HCT116 (cell line): ENCODE measurements around the gene RNF121. TPM values are rescaled to one million over a fixed set of nuclear protein-coding genes. Genes with fewer than 3 reads are reported as not detected.
A peak's percentile ranks its signal among the peaks of the same experiment; 100 is the strongest.

Source experiments
- ATAC-seq: fragments of 200-7000 bp; cut with Tn5 transposase; 2 replicates; pipeline ENCODE4 v1.9.1; 2020; ENCODE audit warnings: mild to moderate bottlenecking, moderate library complexity
- BruUV-seq: library from RNA; stranded (reverse); fragments of 400-500 nt; replicated peaks from 2 replicates; lab custom pipeline; 2021; lab: Mats Ljungman, UMichigan
- CTCF ChIA-PET: fragments of 300-600 bp; sonication (Branson Sonifier 250); formaldehyde crosslinking; loops from one replicate; lab custom pipeline; 2021; ENCODE audit warnings: antibody characterized with exemption; lab: Charles Lee
- POLR2A ChIA-PET: fragments of 300-600, 350-600 bp; sonication (Branson Sonifier 250); formaldehyde crosslinking; loops from one replicate; lab custom pipeline; 2021; ENCODE audit warnings: antibody characterized with exemption; lab: Charles Lee
- RAD21 ChIA-PET, 2 experiments: fragments of 300-600 bp; sonication (Branson Sonifier 250); formaldehyde crosslinking; loops; one replicate each; lab custom pipeline; 2023; ENCODE audit warnings: low total read pairs in 2 of 2; ENCODE audit not compliant: uncharacterized antibody in 2 of 2, unreplicated experiment in 2 of 2, low non-redundant PET in 1 of 2; lab: Charles Lee
- DNase-seq: peaks from one replicate; pipeline ENCODE4 v3.0.0-alpha.2; 2010; ENCODE audit warnings: low read depth, low spot score
- H2AFZ ChIP-seq: fragments of 200-600 bp; shearing (Covaris generic), sonication (generic); 2 replicates; pipeline ENCODE4 v1.6.1; 2017; ENCODE audit warnings: low read depth, mixed run types, mixed read lengths, antibody characterized with exemption, low read length; ENCODE audit not compliant: poor library complexity, severe bottlenecking
- H3K27ac ChIP-seq: 2 replicates; pipeline ENCODE4 v1.5.1; 2012; ENCODE audit warnings: low read depth, low read length
- H3K27me3 ChIP-seq: fragments of 200-600 bp; sonication (generic); 2 replicates; pipeline ENCODE4 v1.6.1; 2016; ENCODE audit warnings: mixed run types, low read length, mixed read lengths; ENCODE audit not compliant: insufficient read depth
- H3K36me3 ChIP-seq, 2 experiments: fragments of 200-500 bp in 1 of 2; fragments of 200-600 bp in 1 of 2; sonication (Bioruptor generic) in 1 of 2; sonication (generic) in 1 of 2; 2 replicates each; pipeline versions ENCODE4 v1.5.1 to v1.6.1; 2014 to 2016; ENCODE audit warnings: low read length in 2 of 2, inconsistent platforms in 1 of 2, mixed read lengths in 1 of 2, mixed run types in 1 of 2; ENCODE audit not compliant: insufficient read depth in 2 of 2, control insufficient read depth in 1 of 2
- H3K4me1 ChIP-seq, 2 experiments: fragments of 200-600 bp in 1 of 2; sonication (generic) in 1 of 2; 2 replicates each; pipeline versions ENCODE4 v1.5.1 to v1.6.1; 2012 to 2017; ENCODE audit warnings: low read length in 2 of 2, inconsistent platforms in 1 of 2, mild to moderate bottlenecking in 1 of 2, mixed read lengths in 1 of 2, mixed run types in 1 of 2, moderate library complexity in 1 of 2; ENCODE audit not compliant: insufficient read depth in 2 of 2, control insufficient read depth in 1 of 2
- H3K4me2 ChIP-seq: fragments of 200-600 bp; sonication (generic); 2 replicates; pipeline ENCODE4 v1.6.1; 2017; ENCODE audit warnings: mixed run types, low read length, mixed read lengths
- H3K4me3 ChIP-seq, 2 experiments: fragments of 200-600 bp in 1 of 2; sonication (generic) in 1 of 2; replicated peaks in 1 of 2; 2 replicates each; pipeline ENCODE4 v1.5.1; 2011 to 2016; ENCODE audit warnings: low read length in 2 of 2, control low read depth in 1 of 2, low read depth in 1 of 2, mild to moderate bottlenecking in 1 of 2, mixed read lengths in 1 of 2, mixed run types in 1 of 2
- H3K79me2 ChIP-seq: fragments of 200-600 bp; sonication (generic); 2 replicates; pipeline ENCODE4 v1.6.1; 2017; ENCODE audit warnings: mild to moderate bottlenecking, mixed run types, low read length, moderate library complexity, mixed read lengths; ENCODE audit not compliant: insufficient read depth
- H3K9ac ChIP-seq: fragments of 200-600 bp; sonication (generic); 2 replicates; pipeline ENCODE4 v1.6.1; 2016; ENCODE audit warnings: low read length, mixed read lengths
- H3K9me2 ChIP-seq: fragments of 200-600 bp; sonication (generic), shearing (Covaris generic); 2 replicates; pipeline ENCODE4 v1.6.1; 2017; ENCODE audit warnings: mixed run types, mild to moderate bottlenecking, moderate library complexity; ENCODE audit not compliant: insufficient read depth
- H3K9me3 ChIP-seq, 2 experiments: fragments of 200-500 bp in 1 of 2; fragments of 200-600 bp in 1 of 2; sonication (Bioruptor generic) in 1 of 2; sonication (generic) in 1 of 2; 2 replicates each; pipeline ENCODE4 v1.6.1; 2014 to 2017; ENCODE audit warnings: low read length in 2 of 2, mixed read lengths in 2 of 2, inconsistent platforms in 1 of 2, low read depth in 1 of 2, mild to moderate bottlenecking in 1 of 2, mixed run types in 1 of 2, moderate library complexity in 1 of 2; ENCODE audit not compliant: control insufficient read depth in 1 of 2, insufficient read depth in 1 of 2
- H4K20me1 ChIP-seq: fragments of 200-600 bp; sonication (generic), shearing (Covaris generic); 2 replicates; pipeline ENCODE4 v1.6.1; 2017; ENCODE audit warnings: mixed run types, mild to moderate bottlenecking, moderate library complexity; ENCODE audit not compliant: insufficient read depth
- CEBPB ChIP-seq: IDR thresholded peaks from 2 replicates; pipeline ENCODE4 v1.6.1; 2012; ENCODE audit warnings: low read depth
- FOSL1 ChIP-seq: IDR thresholded peaks from 2 replicates; pipeline ENCODE4 v1.6.1; 2012; ENCODE audit warnings: low read depth
- POLR2AphosphoS5 ChIP-seq: IDR thresholded peaks from 2 replicates; pipeline ENCODE4 v1.6.1; 2011; ENCODE audit warnings: mild to moderate bottlenecking, low read depth, low read length, moderate library complexity
- YY1 ChIP-seq: IDR thresholded peaks from 2 replicates; pipeline ENCODE4 v1.6.1; 2011; ENCODE audit warnings: low read length, low read depth, moderate library complexity, mild to moderate bottlenecking; ENCODE audit not compliant: insufficient replicate concordance; ENCODE audit errors: extremely low read depth
- ZNF274 ChIP-seq: fragments of 200-500 bp; sonication (Bioruptor generic); IDR thresholded peaks from 2 replicates; pipeline ENCODE4 v1.6.1; 2014; ENCODE audit warnings: mild to moderate bottlenecking, low read depth, low read length, inconsistent platforms
- intact Hi-C: fragments of 100-400 bp; cut with micrococcal nuclease; formaldehyde crosslinking; loops from 2 replicates; pipeline ENCODE4 v1.10.0; 2022
- total RNA-seq: library from RNA; stranded (reverse); gene quantifications from one replicate; pipeline ENCODE4 v1.2.1, GENCODE V29; 2021; ENCODE audit not compliant: unreplicated experiment

Gene RNF121
- total RNA-seq, 1 experiment from 2014 or later, result 24.5 TPM

- no peak for TF ChIP-seq FOSL1
These were observed 110.4 kb downstream of the RNF121 start (continued) for GRCh38 chr11:72039031-72039855.

GRCh38 chr11:72039856-72040401 lies 111.1 kb downstream of the RNF121 start:
- peak overlapping the region; percentile 57 to 63 for H3K4me3 ChIP-seq
- peak overlapping the region; percentile 63 for H3K9ac ChIP-seq
- no peaks in the 10 kb centered on the region for H4K20me1 ChIP-seq
- BruUV-seq, result no TSS peak
- TF ChIP-seq YY1 (no peak), ZNF274 (no peak), CEBPB (no peak), POLR2AphosphoS5 (no peak)
- no peaks in the 10 kb centered on the region for H3K9me3 ChIP-seq
- peaks cover 24 to 53% of the 10 kb centered on the region in 2 experiments for H3K4me1 ChIP-seq
- H2AFZ ChIP-seq, result no peak overlapping the region
- peak overlapping the region; percentile 83; the same call in 1 of the 2 replicates for H3K27ac ChIP-seq
- no peaks in the 10 kb centered on the region for H3K9me2 ChIP-seq
- ChIA-PET CTCF (interaction anchor here (0.9 to 2.2 kb wide), 3 partner anchors 15 to 395 kb away, joined by 3 to 10 read pairs (median 3); partner anchors contain the start of gene CLPB), RAD21 (interaction anchor here in 1 of 2 experiments (0.8 kb wide), 1 partner anchor 250 kb away, joined by 3 read pairs; no protein-coding TSS in a partner anchor), POLR2A (interaction anchor here (0.8 kb wide), 1 partner anchor 9 kb away, joined by 4 read pairs; no protein-coding TSS in a partner anchor)
- H3K79me2 ChIP-seq, result peaks cover 94% of the 10 kb centered on the region
- no peaks in the 10 kb centered on the region for H3K27me3 ChIP-seq
- DNase-seq, result no peak
- H3K4me2 ChIP-seq, result peak overlapping the region; percentile 81
- no peaks in the 10 kb centered on the region; a peak in 1 of 4 replicates for H3K36me3 ChIP-seq
- intact Hi-C loops, result loop anchor here (5.0 kb wide), 1 partner anchor 37 kb away; no protein-coding TSS in a partner anchor
- ATAC-seq, result no peak
